ENCODE results near the gene ITGA11. TPM values are rescaled to one million over a fixed set of nuclear protein-coding genes. Genes with fewer than 3 reads are reported as not detected.
A peak's percentile ranks its signal among the peaks of the same experiment; 100 is the strongest.

ITGA11 gene
- polyA plus RNA-seq, 4 donors: 0.27 to 0.99 (median 0.48) TPM; not detected in 1

DNA sequence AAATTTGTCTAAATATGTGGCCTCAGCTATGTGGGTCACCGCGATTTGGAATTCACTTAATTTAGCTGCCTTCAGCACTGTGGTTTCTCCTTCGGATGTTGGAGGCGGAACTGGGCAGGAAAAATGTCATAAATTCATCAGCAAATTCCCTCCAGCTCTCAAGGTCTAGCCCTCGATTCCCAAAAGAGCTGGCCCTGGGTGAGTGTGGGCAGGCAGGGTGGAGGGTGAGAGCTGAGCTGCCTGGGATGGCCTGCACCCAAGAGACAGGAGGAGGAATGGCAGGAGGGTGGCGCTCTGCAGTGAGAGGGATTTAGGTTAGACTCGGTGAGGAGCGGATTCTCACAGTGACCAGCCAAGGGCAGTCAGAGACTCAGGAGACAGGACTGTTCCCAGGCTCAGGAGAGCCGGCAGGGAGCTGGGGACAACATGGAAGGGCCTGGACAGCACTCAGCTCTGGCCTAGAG lies 97.3 kb downstream of the ITGA11 start:
- H3K4me1 ChIP-seq (ENCODE audit: control insufficient read depth in 3 of 3, insufficient read depth in 2 of 3, low read depth in 1 of 3, low read length in 2 of 3): no peaks in the 10 kb centered on the region
- H3K4me3 ChIP-seq (ENCODE audit: low read depth in 1 of 3, low read length in 3 of 3): no peak overlapping the region
- peaks cover 0 to 6% (median 0%) of the 10 kb centered on the region in 3 donors for H3K27me3 ChIP-seq (ENCODE audit: control insufficient read depth in 3 of 3, insufficient read depth in 3 of 3, low read length in 3 of 3)
- FAIRE-seq: no peak
- H3K27ac ChIP-seq (ENCODE audit: low read depth in 1 of 3, low read length in 2 of 3): no peak overlapping the region
- H3K9me3 ChIP-seq (ENCODE audit: control insufficient read depth in 2 of 2, insufficient read depth in 1 of 2, low read depth in 1 of 2, low read length in 1 of 2): no peaks in the 10 kb centered on the region
- DNase-seq: no peak
- no peaks in the 10 kb centered on the region for H3K36me3 ChIP-seq (ENCODE audit: control insufficient read depth in 3 of 3, insufficient read depth in 2 of 3, low read depth in 1 of 3, low read length in 3 of 3)
- 70 to 81% (median 77%) methylated on average over 9 of the region's 9 CpGs for WGBS, 3 donors

DNA sequence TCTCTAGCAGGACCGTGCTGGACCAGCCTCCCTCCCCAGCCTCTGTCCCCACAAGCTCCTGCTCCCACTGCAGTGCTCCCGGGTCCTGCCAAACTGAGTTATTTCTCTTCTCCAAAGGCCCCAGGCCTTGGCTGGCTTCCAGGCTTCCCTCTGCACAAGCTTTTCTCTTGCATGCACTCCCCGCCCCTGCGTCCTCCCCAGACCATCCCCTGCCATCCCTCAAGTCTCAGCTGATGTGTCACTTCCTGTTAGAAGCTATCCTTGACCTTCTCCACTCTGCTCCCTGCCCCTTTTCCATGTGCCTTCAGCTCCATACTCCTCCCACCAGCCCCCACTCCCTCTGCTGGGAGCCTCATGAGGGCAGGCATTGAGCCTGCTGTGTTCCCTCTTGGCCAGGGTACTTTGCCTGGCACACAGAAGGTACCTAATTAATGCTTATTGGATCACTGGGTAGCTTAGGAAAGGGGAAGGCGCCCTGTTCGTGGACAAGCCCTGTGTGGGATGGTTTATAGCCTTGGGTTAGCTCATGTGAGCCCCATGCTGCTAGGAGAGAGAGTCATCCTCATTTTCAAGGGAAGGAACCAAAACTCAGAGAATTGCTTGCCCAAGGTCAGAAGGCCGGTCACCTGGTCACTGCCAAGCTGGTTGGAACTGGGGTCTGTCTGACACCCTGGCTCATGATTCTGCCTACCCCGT lies 98.0 kb downstream of the ITGA11 start:
- H3K9me3 ChIP-seq (ENCODE audit: control insufficient read depth in 2 of 2, insufficient read depth in 1 of 2, low read depth in 1 of 2, low read length in 1 of 2): no peaks in the 10 kb centered on the region
- DNase-seq (no peak), FAIRE-seq (no peak)
- 65 to 80% (median 72%) methylated on average over 8 of the region's 8 CpGs for WGBS, 3 donors
- peaks cover 0 to 6% (median 0%) of the 10 kb centered on the region in 3 donors for H3K27me3 ChIP-seq (ENCODE audit: control insufficient read depth in 3 of 3, insufficient read depth in 3 of 3, low read length in 3 of 3)
- H3K4me3 ChIP-seq (ENCODE audit: low read depth in 1 of 3, low read length in 3 of 3): no peak overlapping the region
- H3K36me3 ChIP-seq (ENCODE audit: control insufficient read depth in 3 of 3, insufficient read depth in 2 of 3, low read depth in 1 of 3, low read length in 3 of 3): no peaks in the 10 kb centered on the region
- no peaks in the 10 kb centered on the region for H3K4me1 ChIP-seq (ENCODE audit: control insufficient read depth in 3 of 3, insufficient read depth in 2 of 3, low read depth in 1 of 3, low read length in 2 of 3)
- peak overlapping the region in 1 of 3 donors; percentile 4 for H3K27ac ChIP-seq (ENCODE audit: low read depth in 1 of 3, low read length in 2 of 3)

DNA sequence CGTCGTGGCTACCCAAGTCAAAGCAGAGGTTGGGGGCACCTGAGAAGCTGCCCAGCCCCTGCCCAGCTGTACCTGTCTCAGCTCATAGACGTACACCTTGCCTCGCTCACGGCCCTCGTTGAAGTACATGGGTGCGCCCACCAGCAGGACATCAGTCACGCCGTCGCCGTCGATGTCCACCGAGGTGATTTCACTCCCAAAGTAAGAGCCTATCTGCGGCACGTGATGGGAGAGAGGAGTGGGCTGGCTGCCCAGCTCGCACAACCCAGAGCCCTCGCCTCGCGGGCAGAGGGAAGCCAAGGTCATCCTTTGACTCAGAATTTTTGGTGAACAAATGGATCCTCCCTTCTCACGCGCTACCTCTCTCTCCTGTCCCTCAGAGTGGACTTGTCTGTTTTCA lies 99.7 kb downstream of the ITGA11 start:
- Histone ChIP-seq H3K9me3 (ENCODE audit: control insufficient read depth in 2 of 2, insufficient read depth in 1 of 2, low read depth in 1 of 2, low read length in 1 of 2) (no peaks in the 10 kb centered on the region), H3K4me3 (ENCODE audit: low read depth in 1 of 3, low read length in 3 of 3) (no peak overlapping the region), H3K27ac (ENCODE audit: low read depth in 1 of 3, low read length in 2 of 3) (no peak overlapping the region), H3K4me1 (ENCODE audit: control insufficient read depth in 3 of 3, insufficient read depth in 2 of 3, low read depth in 1 of 3, low read length in 2 of 3) (no peaks in the 10 kb centered on the region), H3K27me3 (ENCODE audit: control insufficient read depth in 3 of 3, insufficient read depth in 3 of 3, low read length in 3 of 3) (peaks cover 0 to 6% (median 0%) of the 10 kb centered on the region in 3 donors), H3K36me3 (ENCODE audit: control insufficient read depth in 3 of 3, insufficient read depth in 2 of 3, low read depth in 1 of 3, low read length in 3 of 3) (no peaks in the 10 kb centered on the region)
- no peak for DNase-seq
- no peak for FAIRE-seq
- 89 to 94% (median 91%) methylated on average over 21 of the region's 21 CpGs for WGBS, 3 donors

DNA sequence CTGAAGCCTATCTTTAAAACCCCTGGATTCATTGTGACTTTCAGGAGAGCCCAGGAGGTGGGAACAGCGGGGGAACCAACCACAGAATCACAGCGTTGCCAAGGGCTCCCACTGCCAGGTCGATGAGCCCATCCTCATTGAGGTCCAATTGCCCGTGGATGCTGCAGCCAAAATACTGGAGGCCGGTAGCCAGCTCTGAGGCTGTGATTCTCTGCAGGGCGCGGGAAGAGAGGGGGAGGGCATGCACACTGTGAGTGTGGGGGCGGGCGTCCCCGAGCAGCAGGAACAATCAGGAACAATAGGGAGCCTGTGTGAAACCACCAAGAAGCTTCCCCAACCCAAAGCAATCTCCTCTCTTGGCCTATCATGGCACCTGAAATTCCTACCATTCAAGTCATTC lies 101.1 kb downstream of the ITGA11 start:
- Histone ChIP-seq H3K27me3 (ENCODE audit: control insufficient read depth in 3 of 3, insufficient read depth in 3 of 3, low read length in 3 of 3) (peaks cover 0 to 10% (median 0%) of the 10 kb centered on the region in 3 donors), H3K9me3 (ENCODE audit: control insufficient read depth in 2 of 2, insufficient read depth in 1 of 2, low read depth in 1 of 2, low read length in 1 of 2) (no peaks in the 10 kb centered on the region), H3K4me3 (ENCODE audit: low read depth in 1 of 3, low read length in 3 of 3) (no peak overlapping the region), H3K27ac (ENCODE audit: low read depth in 1 of 3, low read length in 2 of 3) (no peak overlapping the region), H3K36me3 (ENCODE audit: control insufficient read depth in 3 of 3, insufficient read depth in 2 of 3, low read depth in 1 of 3, low read length in 3 of 3) (no peaks in the 10 kb centered on the region), H3K4me1 (ENCODE audit: control insufficient read depth in 3 of 3, insufficient read depth in 2 of 3, low read depth in 1 of 3, low read length in 2 of 3) (no peaks in the 10 kb centered on the region)
- FAIRE-seq (no peak), DNase-seq (no peak)
- WGBS, 3 donors: 50 to 61% (median 54%) methylated on average over 10 of the region's 10 CpGs

DNA sequence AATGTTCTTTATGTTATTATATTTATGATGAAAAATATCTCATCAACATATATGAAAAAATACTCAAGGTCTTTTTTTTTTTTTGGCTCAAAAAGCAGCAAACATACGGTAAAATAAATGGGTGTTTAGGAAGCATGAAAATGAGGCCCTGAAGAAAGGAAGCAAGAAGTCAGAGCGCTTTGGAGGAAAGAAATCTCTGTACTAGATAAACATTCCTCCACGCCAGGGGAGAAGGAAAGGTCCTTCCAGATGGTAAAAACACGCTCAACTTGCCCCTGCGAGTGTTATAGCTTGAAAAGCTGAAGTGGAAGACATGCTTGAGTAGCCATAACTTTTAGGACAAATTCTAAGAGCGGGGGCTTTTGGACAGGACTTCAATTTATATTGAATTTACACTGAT lies 101.5 kb downstream of the ITGA11 start:
- no peak overlapping the region for H3K4me3 ChIP-seq (ENCODE audit: low read depth in 1 of 3, low read length in 3 of 3)
- no peaks in the 10 kb centered on the region for H3K36me3 ChIP-seq (ENCODE audit: control insufficient read depth in 3 of 3, insufficient read depth in 2 of 3, low read depth in 1 of 3, low read length in 3 of 3)
- H3K4me1 ChIP-seq (ENCODE audit: control insufficient read depth in 3 of 3, insufficient read depth in 2 of 3, low read depth in 1 of 3, low read length in 2 of 3): no peaks in the 10 kb centered on the region
- 46 to 57% (median 57%) methylated on average over 6 of the region's 6 CpGs for WGBS, 3 donors
- DNase-seq (no peak), FAIRE-seq (no peak)
- H3K27me3 ChIP-seq (ENCODE audit: control insufficient read depth in 3 of 3, insufficient read depth in 3 of 3, low read length in 3 of 3): peaks cover 0 to 10% (median 0%) of the 10 kb centered on the region in 3 donors
- H3K27ac ChIP-seq (ENCODE audit: low read depth in 1 of 3, low read length in 2 of 3): no peak overlapping the region
- H3K9me3 ChIP-seq (ENCODE audit: control insufficient read depth in 2 of 2, insufficient read depth in 1 of 2, low read depth in 1 of 2, low read length in 1 of 2): no peaks in the 10 kb centered on the region

DNA sequence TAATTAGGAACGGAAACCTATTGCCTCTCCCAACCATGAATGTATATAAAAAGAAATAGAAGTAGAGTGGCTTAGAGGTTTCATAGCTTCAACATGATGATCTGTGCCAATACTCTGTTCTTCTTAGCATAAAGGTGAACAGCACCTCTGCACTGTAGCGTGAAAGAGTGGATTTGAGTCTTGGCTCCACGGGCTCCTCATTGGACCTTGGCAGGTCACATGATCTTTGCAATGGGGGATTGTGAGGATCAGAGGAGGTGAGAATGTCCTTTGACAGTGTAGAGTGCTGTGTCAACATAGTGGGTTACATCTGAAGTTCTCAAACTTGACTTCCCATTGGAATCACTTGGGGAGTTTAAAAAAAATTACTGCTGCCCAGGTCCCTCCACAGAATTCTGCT lies 103.0 kb downstream of the ITGA11 start:
- no peaks in the 10 kb centered on the region for H3K9me3 ChIP-seq (ENCODE audit: control insufficient read depth in 2 of 2, insufficient read depth in 1 of 2, low read depth in 1 of 2, low read length in 1 of 2)
- DNase-seq (no peak), FAIRE-seq (no peak)
- H3K4me3 ChIP-seq (ENCODE audit: low read depth in 1 of 3, low read length in 3 of 3): no peak overlapping the region
- WGBS, 3 donors: 80 to 91% (median 86%) methylated on average over 3 of the region's 3 CpGs
- no peaks in the 10 kb centered on the region for H3K4me1 ChIP-seq (ENCODE audit: control insufficient read depth in 3 of 3, insufficient read depth in 2 of 3, low read depth in 1 of 3, low read length in 2 of 3)
- H3K27me3 ChIP-seq (ENCODE audit: control insufficient read depth in 3 of 3, insufficient read depth in 3 of 3, low read length in 3 of 3): peaks cover 0 to 10% (median 0%) of the 10 kb centered on the region in 3 donors
- H3K27ac ChIP-seq (ENCODE audit: low read depth in 1 of 3, low read length in 2 of 3): no peak overlapping the region
- H3K36me3 ChIP-seq (ENCODE audit: control insufficient read depth in 3 of 3, insufficient read depth in 2 of 3, low read depth in 1 of 3, low read length in 3 of 3): no peaks in the 10 kb centered on the region

DNA sequence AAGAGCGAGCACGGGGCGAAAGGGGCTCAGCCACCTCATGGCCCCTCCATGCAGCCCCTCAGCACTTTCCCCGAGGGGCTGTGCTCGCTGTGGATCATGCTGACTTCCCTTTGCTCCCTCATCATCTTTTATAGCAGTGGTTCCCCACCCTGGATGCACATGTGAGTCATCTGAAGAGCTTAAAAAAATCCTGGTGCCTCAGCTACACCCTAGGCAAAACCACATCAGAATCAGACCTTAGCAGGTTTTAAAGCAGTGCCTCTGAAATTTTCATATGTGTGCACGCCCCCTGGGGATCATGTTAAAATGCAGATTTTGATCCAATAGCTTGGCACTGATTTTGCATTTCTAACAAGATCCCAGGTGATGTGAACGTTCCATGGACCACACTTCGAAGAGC lies 103.5 kb downstream of the ITGA11 start:
- no peak for DNase-seq
- H3K27ac ChIP-seq (ENCODE audit: low read depth in 1 of 3, low read length in 2 of 3): no peak overlapping the region
- no peak for FAIRE-seq
- H3K9me3 ChIP-seq (ENCODE audit: control insufficient read depth in 2 of 2, insufficient read depth in 1 of 2, low read depth in 1 of 2, low read length in 1 of 2): no peaks in the 10 kb centered on the region
- 69 to 73% (median 70%) methylated on average over 8 of the region's 8 CpGs for WGBS, 3 donors
- H3K4me3 ChIP-seq (ENCODE audit: low read depth in 1 of 3, low read length in 3 of 3): no peak overlapping the region
- H3K4me1 ChIP-seq (ENCODE audit: control insufficient read depth in 3 of 3, insufficient read depth in 2 of 3, low read depth in 1 of 3, low read length in 2 of 3): no peaks in the 10 kb centered on the region
- peaks cover 0 to 11% (median 0%) of the 10 kb centered on the region in 3 donors for H3K27me3 ChIP-seq (ENCODE audit: control insufficient read depth in 3 of 3, insufficient read depth in 3 of 3, low read length in 3 of 3)
- H3K36me3 ChIP-seq (ENCODE audit: control insufficient read depth in 3 of 3, insufficient read depth in 2 of 3, low read depth in 1 of 3, low read length in 3 of 3): no peaks in the 10 kb centered on the region

DNA sequence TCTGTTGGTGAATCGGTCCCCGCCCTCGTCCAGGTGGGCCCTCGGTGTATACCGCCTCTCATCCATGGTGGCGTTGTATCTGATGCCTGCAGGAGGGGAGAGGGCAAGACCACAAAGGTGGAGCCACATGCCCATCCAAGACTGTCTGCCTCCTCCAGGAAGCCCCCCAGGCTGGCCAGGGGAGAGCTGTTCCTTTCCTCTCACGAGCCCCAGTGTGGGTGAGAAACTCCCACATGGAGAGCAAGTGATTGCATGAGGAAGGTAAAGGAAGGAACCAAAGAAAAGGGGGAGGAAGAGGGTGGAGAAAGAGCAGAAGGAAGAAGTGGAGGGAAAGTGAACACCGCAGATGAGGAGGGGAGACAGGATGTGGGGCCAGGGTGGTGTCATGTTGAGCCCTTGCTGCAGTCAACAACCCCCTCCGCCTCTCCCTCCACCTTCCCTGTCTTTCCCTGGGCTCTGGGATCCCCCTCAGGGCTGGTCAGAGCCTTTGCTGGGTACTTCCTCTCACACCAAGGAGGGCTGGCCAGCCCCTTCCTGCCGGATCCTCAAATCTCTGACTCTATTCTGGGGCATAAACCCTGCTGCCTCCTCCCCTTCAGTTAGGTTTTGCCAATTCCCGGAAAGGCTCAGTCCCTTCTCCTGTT lies 105.1 kb downstream of the ITGA11 start:
- 68 to 71% (median 69%) methylated on average over 10 to 11 of the region's 11 CpGs for WGBS, 3 donors
- Histone ChIP-seq H3K4me3 (ENCODE audit: low read depth in 1 of 3, low read length in 3 of 3) (no peak overlapping the region), H3K27me3 (ENCODE audit: control insufficient read depth in 3 of 3, insufficient read depth in 3 of 3, low read length in 3 of 3) (peaks cover 0 to 11% (median 0%) of the 10 kb centered on the region in 3 donors), H3K9me3 (ENCODE audit: control insufficient read depth in 2 of 2, insufficient read depth in 1 of 2, low read depth in 1 of 2, low read length in 1 of 2) (no peaks in the 10 kb centered on the region), H3K27ac (ENCODE audit: low read depth in 1 of 3, low read length in 2 of 3) (no peak overlapping the region), H3K4me1 (ENCODE audit: control insufficient read depth in 3 of 3, insufficient read depth in 2 of 3, low read depth in 1 of 3, low read length in 2 of 3) (no peaks in the 10 kb centered on the region), H3K36me3 (ENCODE audit: control insufficient read depth in 3 of 3, insufficient read depth in 2 of 3, low read depth in 1 of 3, low read length in 3 of 3) (no peaks in the 10 kb centered on the region)
- no peak for FAIRE-seq
- DNase-seq: no peak
